HEK293 (cell line): Measurements from ENCODE around the gene JCAD.

Experiments used
- GLI2 ChIP-seq: fragments of 450-650 bp; formaldehyde crosslinking; IDR thresholded peaks from 2 replicates; pipeline ENCODE4; 2017; ENCODE audit warnings: missing biosample characterization, missing genetic modification characterization, low read depth, borderline replicate concordance
- GLIS1 ChIP-seq: fragments of 450-650 bp; formaldehyde crosslinking; IDR thresholded peaks from 2 replicates; pipeline ENCODE4 v1.5.1; 2016; ENCODE audit warnings: missing biosample characterization, missing genetic modification characterization
- KLF10 ChIP-seq: fragments of 450-650 bp; IDR thresholded peaks from 2 replicates; pipeline ENCODE4 v1.5.1; 2018; ENCODE audit warnings: missing biosample characterization, mild to moderate bottlenecking, missing genetic modification characterization
- PRDM1 ChIP-seq: fragments of 450-650 bp; formaldehyde crosslinking; IDR thresholded peaks from 2 replicates; pipeline ENCODE4; 2016; ENCODE audit warnings: missing biosample characterization, missing genetic modification characterization
- REST ChIP-seq: fragments of 450-650 bp; formaldehyde crosslinking; IDR thresholded peaks from 2 replicates; pipeline ENCODE4 v1.5.1; 2016; ENCODE audit warnings: missing biosample characterization, missing genetic modification characterization
- SCRT1 ChIP-seq: fragments of 450-650 bp; formaldehyde crosslinking; IDR thresholded peaks from 2 replicates; pipeline ENCODE4 v1.5.1; 2016; ENCODE audit warnings: missing biosample characterization, missing genetic modification characterization, borderline replicate concordance
- YY2 ChIP-seq: fragments of 450-650 bp; formaldehyde crosslinking; IDR thresholded peaks from 2 replicates; pipeline ENCODE4 v1.5.1; 2016; ENCODE audit warnings: missing biosample characterization, missing genetic modification characterization
- ZBTB20 ChIP-seq: fragments of 450-650 bp; formaldehyde crosslinking; IDR thresholded peaks from 2 replicates; pipeline ENCODE4 v1.5.1; 2016; ENCODE audit warnings: missing biosample characterization, missing genetic modification characterization
- ZBTB6 ChIP-seq: fragments of 450-650 bp; formaldehyde crosslinking; IDR thresholded peaks from 2 replicates; pipeline ENCODE4 v1.5.1; 2017; ENCODE audit warnings: missing biosample characterization, missing genetic modification characterization
- ZEB2 ChIP-seq: fragments of 450-650 bp; formaldehyde crosslinking; IDR thresholded peaks from 2 replicates; pipeline ENCODE4 v1.5.1; 2016; ENCODE audit warnings: missing biosample characterization, missing genetic modification characterization
- ZNF175 ChIP-seq: fragments of 450-650 bp; formaldehyde crosslinking; IDR thresholded peaks from 2 replicates; pipeline ENCODE4 v1.5.1; 2016; ENCODE audit warnings: missing biosample characterization, missing genetic modification characterization
- ZNF2 ChIP-seq: fragments of 450-650 bp; formaldehyde crosslinking; IDR thresholded peaks from 2 replicates; pipeline ENCODE4 v1.5.1; 2016; ENCODE audit warnings: missing biosample characterization, missing genetic modification characterization
- ZNF239 ChIP-seq: fragments of 450-650 bp; formaldehyde crosslinking; IDR thresholded peaks from 2 replicates; pipeline ENCODE4 v1.5.1; 2016; ENCODE audit warnings: missing biosample characterization, missing genetic modification characterization
- ZNF266 ChIP-seq: fragments of 450-650 bp; formaldehyde crosslinking; IDR thresholded peaks from 2 replicates; pipeline ENCODE4 v1.5.1; 2016; ENCODE audit warnings: missing biosample characterization, missing genetic modification characterization, low read depth
- ZNF302 ChIP-seq: fragments of 450-650 bp; formaldehyde crosslinking; IDR thresholded peaks from 2 replicates; pipeline ENCODE4 v1.5.1; 2016; ENCODE audit warnings: missing biosample characterization, missing genetic modification characterization, low read depth
- ZNF335 ChIP-seq: fragments of 450-650 bp; formaldehyde crosslinking; conservative IDR thresholded peaks from 2 replicates; pipeline ENCODE4 v1.5.1; 2016; ENCODE audit warnings: missing biosample characterization, missing genetic modification characterization
- ZNF404 ChIP-seq: fragments of 450-650 bp; formaldehyde crosslinking; IDR thresholded peaks from 2 replicates; pipeline ENCODE4 v1.5.1; 2017; ENCODE audit warnings: missing biosample characterization, missing genetic modification characterization
- ZNF555 ChIP-seq: fragments of 450-650 bp; formaldehyde crosslinking; conservative IDR thresholded peaks from 2 replicates; pipeline ENCODE4 v1.5.1; 2017; ENCODE audit warnings: missing biosample characterization, mild to moderate bottlenecking, missing genetic modification characterization, inconsistent platforms
- ZNF645 ChIP-seq: fragments of 450-650 bp; formaldehyde crosslinking; IDR thresholded peaks from 2 replicates; pipeline ENCODE4; 2016; ENCODE audit warnings: missing biosample characterization, missing genetic modification characterization
- ZNF664 ChIP-seq: fragments of 450-650 bp; formaldehyde crosslinking; IDR thresholded peaks from 2 replicates; pipeline ENCODE4 v1.5.1; 2016; ENCODE audit warnings: missing biosample characterization, missing genetic modification characterization
- ZNF785 ChIP-seq: fragments of 450-650 bp; formaldehyde crosslinking; IDR thresholded peaks from 2 replicates; pipeline ENCODE4 v1.5.1; 2016; ENCODE audit warnings: missing biosample characterization, missing genetic modification characterization
- ZSCAN18 ChIP-seq: fragments of 450-650 bp; formaldehyde crosslinking; IDR thresholded peaks from 2 replicates; pipeline ENCODE4 v1.5.1; 2016; ENCODE audit warnings: missing biosample characterization, missing genetic modification characterization
- TF ChIP-seq, protein P1 (sequence below): fragments of 450-650 bp; formaldehyde crosslinking; IDR thresholded peaks from 2 replicates; pipeline ENCODE4 v1.5.1; 2017; ENCODE audit warnings: missing biosample characterization, missing genetic modification characterization
- TF ChIP-seq, protein P2 (sequence below): fragments of 450-650 bp; formaldehyde crosslinking; IDR thresholded peaks from 2 replicates; pipeline ENCODE4 v1.5.1; 2016; ENCODE audit warnings: missing biosample characterization, missing genetic modification characterization

JCAD gene

DNA sequence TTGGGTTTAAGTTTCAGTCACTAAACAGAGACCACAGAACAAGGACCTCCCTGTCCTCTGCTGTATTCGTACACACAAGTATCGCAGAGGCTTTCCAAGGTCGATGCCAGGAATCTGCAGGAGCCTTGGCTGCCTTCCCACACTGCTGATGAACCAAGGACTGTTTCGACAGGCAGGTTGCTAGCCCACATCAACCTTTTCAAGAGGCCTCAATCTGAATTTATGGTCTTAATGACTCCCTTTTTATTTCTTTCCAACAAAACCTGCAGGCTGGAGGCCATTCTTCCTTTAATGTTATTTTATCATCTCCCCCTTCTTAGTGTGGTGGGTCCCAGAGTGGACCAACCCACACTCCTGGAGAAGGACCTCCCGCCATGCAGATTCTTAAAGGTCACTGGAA, 45.6 kb downstream of the JCAD start (continued):
- TF ChIP-seq ZBTB6, result no peak
- peak; percentile 49 for TF ChIP-seq GLIS1 (tag by site-specific recombination)
- TF ChIP-seq, protein P1, sequence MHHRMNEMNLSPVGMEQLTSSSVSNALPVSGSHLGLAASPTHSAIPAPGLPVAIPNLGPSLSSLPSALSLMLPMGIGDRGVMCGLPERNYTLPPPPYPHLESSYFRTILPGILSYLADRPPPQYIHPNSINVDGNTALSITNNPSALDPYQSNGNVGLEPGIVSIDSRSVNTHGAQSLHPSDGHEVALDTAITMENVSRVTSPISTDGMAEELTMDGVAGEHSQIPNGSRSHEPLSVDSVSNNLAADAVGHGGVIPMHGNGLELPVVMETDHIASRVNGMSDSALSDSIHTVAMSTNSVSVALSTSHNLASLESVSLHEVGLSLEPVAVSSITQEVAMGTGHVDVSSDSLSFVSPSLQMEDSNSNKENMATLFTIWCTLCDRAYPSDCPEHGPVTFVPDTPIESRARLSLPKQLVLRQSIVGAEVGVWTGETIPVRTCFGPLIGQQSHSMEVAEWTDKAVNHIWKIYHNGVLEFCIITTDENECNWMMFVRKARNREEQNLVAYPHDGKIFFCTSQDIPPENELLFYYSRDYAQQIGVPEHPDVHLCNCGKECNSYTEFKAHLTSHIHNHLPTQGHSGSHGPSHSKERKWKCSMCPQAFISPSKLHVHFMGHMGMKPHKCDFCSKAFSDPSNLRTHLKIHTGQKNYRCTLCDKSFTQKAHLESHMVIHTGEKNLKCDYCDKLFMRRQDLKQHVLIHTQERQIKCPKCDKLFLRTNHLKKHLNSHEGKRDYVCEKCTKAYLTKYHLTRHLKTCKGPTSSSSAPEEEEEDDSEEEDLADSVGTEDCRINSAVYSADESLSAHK (tag by site-specific recombination), result peak; percentile 96
- TF ChIP-seq ZNF175 (tag by site-specific recombination), result no peak
- no peak for TF ChIP-seq ZEB2 (tag by site-specific recombination)
- TF ChIP-seq ZNF2, result no peak
- TF ChIP-seq, protein P2, sequence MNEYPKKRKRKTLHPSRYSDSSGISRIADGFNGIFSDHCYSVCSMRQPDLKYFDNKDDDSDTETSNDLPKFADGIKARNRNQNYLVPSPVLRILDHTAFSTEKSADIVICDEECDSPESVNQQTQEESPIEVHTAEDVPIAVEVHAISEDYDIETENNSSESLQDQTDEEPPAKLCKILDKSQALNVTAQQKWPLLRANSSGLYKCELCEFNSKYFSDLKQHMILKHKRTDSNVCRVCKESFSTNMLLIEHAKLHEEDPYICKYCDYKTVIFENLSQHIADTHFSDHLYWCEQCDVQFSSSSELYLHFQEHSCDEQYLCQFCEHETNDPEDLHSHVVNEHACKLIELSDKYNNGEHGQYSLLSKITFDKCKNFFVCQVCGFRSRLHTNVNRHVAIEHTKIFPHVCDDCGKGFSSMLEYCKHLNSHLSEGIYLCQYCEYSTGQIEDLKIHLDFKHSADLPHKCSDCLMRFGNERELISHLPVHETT, result no peak
- no peak for TF ChIP-seq YY2 (tag by site-specific recombination)
- no peak for TF ChIP-seq ZNF404 (tag by site-specific recombination)
- TF ChIP-seq ZNF239 (tag by site-specific recombination), result no peak
- TF ChIP-seq ZNF664, result no peak
- no peak for TF ChIP-seq PRDM1 (tag by site-specific recombination)
- TF ChIP-seq ZSCAN18 (tag by site-specific recombination), result no peak
- TF ChIP-seq ZNF555 (tag by site-specific recombination), result no peak
- no peak for TF ChIP-seq ZNF302 (tag by site-specific recombination)
- peak; percentile 37; the same call in 1 of the 2 replicates for TF ChIP-seq ZNF335 (tag by site-specific recombination)
- no peak for TF ChIP-seq GLI2
- no peak for TF ChIP-seq KLF10
- no peak for TF ChIP-seq ZNF785 (tag by site-specific recombination)
- no peak for TF ChIP-seq REST (tag by site-specific recombination)
- TF ChIP-seq SCRT1 (tag by site-specific recombination), result no peak
- peak; percentile 41; the same call in 1 of the 2 replicates for TF ChIP-seq ZBTB20 (tag by site-specific recombination)
- TF ChIP-seq ZNF645 (tag by site-specific recombination), result no peak
- no peak for TF ChIP-seq ZNF266 (tag by site-specific recombination)
